HCT116 (cell line): ENCODE measurements around the gene AKAP12.
"Not testable (repeated sequence)": the region's sequence is repeated elsewhere in the genome, so short reads cannot be mapped to it uniquely, and the experiment has no call there.

Source experiments
- ATF3 ChIP-seq: IDR thresholded peaks from 2 replicates; pipeline ENCODE4 v1.6.1; 2012
- CEBPB ChIP-seq: IDR thresholded peaks from 2 replicates; pipeline ENCODE4 v1.6.1; 2012; ENCODE audit warnings: low read depth
- CTCF ChIP-seq, 3 experiments: fragments of 200-600 bp in 1 of 3; sonication (generic) in 1 of 3; IDR thresholded peaks in 2 of 3; conservative IDR thresholded peaks in 1 of 3; 2 replicates each; pipeline ENCODE4 v1.5.1; 2012 to 2017; ENCODE audit warnings: low read depth in 2 of 3, low read length in 2 of 3, antibody characterized with exemption in 1 of 3, borderline replicate concordance in 1 of 3, control low read depth in 1 of 3, mild to moderate bottlenecking in 1 of 3, mixed read lengths in 1 of 3, mixed run types in 1 of 3, moderate library complexity in 1 of 3; ENCODE audit not compliant: insufficient read depth in 1 of 3
- ELF1 ChIP-seq: IDR thresholded peaks from 2 replicates; pipeline ENCODE4 v1.6.1; 2012; ENCODE audit warnings: low read depth, borderline replicate concordance
- EZH2 ChIP-seq: fragments of 200-600 bp; sonication (generic); IDR thresholded peaks from 2 replicates; pipeline ENCODE4 v1.6.1; 2017; ENCODE audit warnings: antibody characterized with exemption, mixed run types
- FOSL1 ChIP-seq: IDR thresholded peaks from 2 replicates; pipeline ENCODE4 v1.6.1; 2012; ENCODE audit warnings: low read depth
- JUND ChIP-seq: IDR thresholded peaks from 2 replicates; pipeline ENCODE4 v1.6.1; 2012
- MAX ChIP-seq: IDR thresholded peaks from 2 replicates; pipeline ENCODE4 v1.6.1; 2012
- POLR2A ChIP-seq: IDR thresholded peaks from 2 replicates; pipeline ENCODE4 v1.7.0; 2011; ENCODE audit warnings: borderline replicate concordance; ENCODE audit not compliant: insufficient read depth, insufficient read length; ENCODE audit errors: extremely low read depth
- RAD21 ChIP-seq: IDR thresholded peaks from 2 replicates; pipeline ENCODE4 v1.6.1; 2012; ENCODE audit warnings: low read depth, mild to moderate bottlenecking
- REST ChIP-seq: IDR thresholded peaks from 2 replicates; pipeline ENCODE4 v1.6.1; 2012; ENCODE audit warnings: low read depth
- YY1 ChIP-seq: IDR thresholded peaks from 2 replicates; pipeline ENCODE4 v1.6.1; 2011; ENCODE audit warnings: low read length, low read depth, moderate library complexity, mild to moderate bottlenecking; ENCODE audit not compliant: insufficient replicate concordance; ENCODE audit errors: extremely low read depth
- ZBTB33 ChIP-seq: IDR thresholded peaks from 2 replicates; pipeline ENCODE4 v1.6.1; 2011; ENCODE audit warnings: mild to moderate bottlenecking, low read length, moderate library complexity; ENCODE audit not compliant: insufficient replicate concordance; ENCODE audit errors: extremely low read depth
- ZFX ChIP-seq: fragments of 450-650 bp; IDR thresholded peaks from 2 replicates; pipeline ENCODE4 v1.6.1; 2017

GRCh38 chr6:151315661-151316060 is 75.9 kb downstream of the AKAP12 start:
- TF ChIP-seq EZH2; CTCF (IDR thresholded peaks at IDR 0.05 in 2 of 3, conservative IDR thresholded peaks at IDR 0.05 in 1 of 3; ENCODE audit: borderline replicate concordance in 1 of 3, insufficient read depth in 1 of 3, low read depth in 2 of 3, low read length in 2 of 3); FOSL1; ZFX; ZBTB33; POLR2A; RAD21; ELF1; JUND; MAX; ATF3; REST; YY1; CEBPB: not testable (repeated sequence)
